OCI-LY7 (cell line): ENCODE data around the gene CD81.

Experiments
- CTCF ChIP-seq: fragments of 200-600 bp; sonication (generic); conservative IDR thresholded peaks from 2 replicates; pipeline ENCODE4 v1.5.1; 2014; ENCODE audit warnings: mild to moderate bottlenecking, antibody characterized with exemption, low read length, moderate library complexity, mixed read lengths
- EZH2phosphoT487 ChIP-seq: fragments of 200-600 bp; sonication (generic); IDR thresholded peaks from 2 replicates; pipeline ENCODE4 v1.6.1; 2018; ENCODE audit warnings: low read depth, borderline replicate concordance, mild to moderate bottlenecking, mixed run types, antibody characterized with exemption, low read length, moderate library complexity, mixed read lengths

- TF ChIP-seq CTCF = no peak
- no peak for TF ChIP-seq EZH2phosphoT487
Observed at GRCh38 chr11:2415171-2415570, 38.1 kb downstream of the CD81 start.
